LNCAP (cell line): ENCODE data around the gene GCNT3.

Experiments used
- TF ChIP-seq, protein P1 (sequence below): fragments of 450-650 bp; IDR thresholded peaks from 2 replicates; pipeline ENCODE4 v1.5.1; 2017; ENCODE audit warnings: mild to moderate bottlenecking

GCNT3 gene

DNA sequence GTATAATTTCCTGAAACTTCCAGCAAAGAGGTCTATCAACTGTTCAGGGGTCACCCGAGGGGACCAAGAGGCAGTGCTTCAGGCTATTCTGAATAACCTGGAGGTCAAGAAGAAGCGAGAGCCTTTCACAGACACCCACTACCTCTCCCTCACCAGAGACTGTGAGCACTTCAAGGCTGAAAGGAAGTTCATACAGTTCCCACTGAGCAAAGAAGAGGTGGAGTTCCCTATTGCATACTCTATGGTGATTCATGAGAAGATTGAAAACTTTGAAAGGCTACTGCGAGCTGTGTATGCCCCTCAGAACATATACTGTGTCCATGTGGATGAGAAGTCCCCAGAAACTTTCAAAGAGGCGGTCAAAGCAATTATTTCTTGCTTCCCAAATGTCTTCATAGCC lies 6.8 kb downstream of the GCNT3 start:
- TF ChIP-seq, protein P1, sequence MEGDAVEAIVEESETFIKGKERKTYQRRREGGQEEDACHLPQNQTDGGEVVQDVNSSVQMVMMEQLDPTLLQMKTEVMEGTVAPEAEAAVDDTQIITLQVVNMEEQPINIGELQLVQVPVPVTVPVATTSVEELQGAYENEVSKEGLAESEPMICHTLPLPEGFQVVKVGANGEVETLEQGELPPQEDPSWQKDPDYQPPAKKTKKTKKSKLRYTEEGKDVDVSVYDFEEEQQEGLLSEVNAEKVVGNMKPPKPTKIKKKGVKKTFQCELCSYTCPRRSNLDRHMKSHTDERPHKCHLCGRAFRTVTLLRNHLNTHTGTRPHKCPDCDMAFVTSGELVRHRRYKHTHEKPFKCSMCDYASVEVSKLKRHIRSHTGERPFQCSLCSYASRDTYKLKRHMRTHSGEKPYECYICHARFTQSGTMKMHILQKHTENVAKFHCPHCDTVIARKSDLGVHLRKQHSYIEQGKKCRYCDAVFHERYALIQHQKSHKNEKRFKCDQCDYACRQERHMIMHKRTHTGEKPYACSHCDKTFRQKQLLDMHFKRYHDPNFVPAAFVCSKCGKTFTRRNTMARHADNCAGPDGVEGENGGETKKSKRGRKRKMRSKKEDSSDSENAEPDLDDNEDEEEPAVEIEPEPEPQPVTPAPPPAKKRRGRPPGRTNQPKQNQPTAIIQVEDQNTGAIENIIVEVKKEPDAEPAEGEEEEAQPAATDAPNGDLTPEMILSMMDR: no peak

DNA sequence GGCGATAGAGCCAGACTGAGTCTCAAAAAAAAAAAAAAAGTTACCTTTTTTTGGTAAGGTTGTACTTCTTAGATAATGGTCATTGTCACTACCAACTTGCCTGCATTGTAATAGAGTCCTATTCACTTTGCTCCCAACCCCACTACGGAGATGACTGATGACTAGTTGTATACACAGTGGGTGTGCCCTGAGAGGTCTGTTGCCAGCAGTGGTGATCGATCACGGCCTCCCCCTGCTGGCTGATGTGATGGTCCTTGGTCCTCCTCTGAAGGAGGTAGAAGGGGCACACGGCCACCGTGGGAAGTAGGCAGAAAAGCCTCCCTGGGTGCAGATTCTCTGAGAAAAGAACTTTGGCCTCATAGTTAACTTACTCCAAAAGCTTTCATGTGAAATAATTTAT lies 10.7 kb downstream of the GCNT3 start:
- TF ChIP-seq, protein P1: no peak

DNA sequence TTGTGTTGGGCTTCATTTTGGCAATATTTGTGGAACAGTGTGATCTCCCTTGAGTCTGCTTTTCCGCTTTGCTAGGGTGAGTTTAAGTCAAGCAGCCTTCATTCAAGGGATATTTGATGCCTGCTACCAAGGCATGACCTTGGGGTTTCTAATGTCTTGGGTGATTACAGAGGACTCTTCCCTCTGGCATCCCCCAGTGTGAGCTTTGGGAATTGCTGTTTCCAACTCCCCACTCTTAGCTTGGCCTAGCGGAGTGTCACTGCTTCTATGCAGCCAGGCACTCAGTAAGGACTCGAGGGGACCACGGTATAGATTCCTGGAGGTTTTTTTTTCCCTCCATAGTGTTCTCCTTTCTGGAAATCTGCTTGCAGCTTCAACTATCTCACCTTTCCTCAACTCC lies 21.1 kb downstream of the GCNT3 start:
- TF ChIP-seq, protein P1: no peak

DNA sequence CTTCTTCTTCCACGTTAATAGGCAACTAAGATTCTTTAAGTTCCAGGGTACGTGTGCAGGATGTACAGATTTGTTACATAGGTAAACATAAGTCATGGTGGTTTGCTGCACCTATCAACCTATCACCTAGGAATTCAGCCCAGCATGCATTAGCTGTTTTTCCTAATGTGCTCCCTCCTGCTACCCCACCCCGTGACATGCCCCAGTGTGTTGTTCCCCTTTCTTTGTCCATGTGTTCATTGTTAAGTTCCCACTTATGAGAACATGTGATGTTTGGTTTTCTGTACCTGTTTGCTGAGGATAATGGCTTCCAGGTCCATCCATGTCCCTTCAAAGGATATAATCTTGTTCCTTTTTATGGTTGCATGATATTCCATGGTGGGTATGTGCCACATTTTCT lies 24.6 kb downstream of the GCNT3 start:
- TF ChIP-seq, protein P1: no peak

DNA sequence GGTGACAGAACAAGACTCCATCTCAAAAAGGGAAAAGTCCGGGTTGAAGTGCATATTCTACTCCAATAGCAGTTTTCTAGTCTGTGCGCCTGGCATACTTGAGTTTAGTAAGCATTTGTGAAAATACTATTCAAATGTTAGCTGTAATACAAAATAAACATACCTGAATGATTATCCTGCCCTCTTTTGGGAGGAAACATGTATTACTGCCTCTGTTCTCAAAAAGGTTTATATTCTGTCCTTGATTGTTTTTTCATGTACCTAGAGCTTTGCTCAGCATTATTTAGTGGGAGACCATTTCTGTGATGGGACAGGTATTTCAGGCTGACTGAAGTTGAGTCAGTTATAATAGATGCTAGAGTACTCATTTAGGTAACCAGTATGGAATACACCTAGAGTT lies 25.9 kb downstream of the GCNT3 start:
- TF ChIP-seq, protein P1: peak; percentile 47

DNA sequence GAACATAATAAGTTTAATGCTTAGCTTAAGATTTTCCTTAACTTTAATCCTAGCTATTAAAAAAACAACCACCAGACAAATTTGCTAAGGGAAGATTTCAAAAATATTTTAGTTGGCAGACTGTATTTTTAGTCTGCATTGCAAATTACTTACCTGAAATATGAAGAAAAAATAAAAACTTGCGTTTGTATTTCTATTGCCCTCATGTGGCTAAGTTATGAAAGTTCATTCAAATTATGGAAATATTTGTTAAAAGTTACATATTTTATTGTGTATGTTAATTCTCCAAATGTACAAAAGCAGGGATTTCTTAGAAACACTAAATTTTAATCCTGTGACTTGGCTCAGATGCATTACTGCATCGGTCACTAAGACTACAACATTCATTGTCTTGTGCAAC lies 30.8 kb downstream of the GCNT3 start:
- TF ChIP-seq, protein P1: peak; percentile 33; the same call in 1 of the 2 replicates

DNA sequence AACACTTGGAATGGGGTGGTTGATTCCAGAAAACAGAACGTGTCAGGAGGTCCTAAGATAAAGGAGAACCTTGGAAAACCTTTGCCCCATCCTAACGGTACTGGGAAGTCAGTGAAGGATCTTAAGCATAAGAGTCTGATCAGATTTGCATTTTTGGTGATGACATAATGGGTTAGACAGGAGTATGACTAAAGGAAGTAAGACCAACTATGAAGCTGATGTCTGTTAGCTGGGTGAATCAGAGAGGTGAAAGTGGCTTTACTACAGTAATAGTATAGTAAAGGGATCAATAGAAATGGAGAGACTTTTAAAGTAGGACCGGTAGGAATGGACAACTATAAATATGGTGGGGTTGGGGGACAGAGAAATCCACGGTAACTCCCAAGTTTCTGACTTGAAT lies 33.2 kb downstream of the GCNT3 start:
- TF ChIP-seq, protein P1: no peak

DNA sequence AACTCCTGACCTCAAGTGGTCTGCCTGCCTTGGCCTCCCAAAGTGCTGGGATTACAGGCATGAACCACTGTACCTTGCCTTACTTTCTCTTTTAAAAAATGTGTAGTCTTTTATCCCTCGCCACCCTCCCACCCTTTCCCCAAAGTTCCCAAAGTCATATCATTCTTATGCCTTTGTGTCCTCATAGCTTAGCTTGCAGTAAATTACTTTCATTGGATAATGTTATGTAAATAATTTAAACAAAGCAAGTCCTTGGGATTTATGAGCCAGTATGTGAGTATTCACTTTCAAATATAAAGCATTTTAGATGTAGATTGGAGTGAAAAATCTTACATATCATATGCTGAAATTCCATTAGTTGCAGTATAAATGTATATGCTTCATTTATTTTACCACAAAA lies 34.7 kb downstream of the GCNT3 start:
- TF ChIP-seq, protein P1: no peak
